Stimulated activated CD4-positive, alpha-beta T cell treated with anti-CD3 and anti-CD28 coated beads, TNF-alpha, amount 100 ng/mL, for 48 hours (primary cell): Measurements from ENCODE around the gene RAB39B.

Experiments used
- DNase-seq, 3 donors: peaks; one replicate each; pipeline ENCODE4 v3.0.0-alpha.2; 2020; ENCODE audit warnings: low read depth in 3 of 3

RAB39B gene

DNA sequence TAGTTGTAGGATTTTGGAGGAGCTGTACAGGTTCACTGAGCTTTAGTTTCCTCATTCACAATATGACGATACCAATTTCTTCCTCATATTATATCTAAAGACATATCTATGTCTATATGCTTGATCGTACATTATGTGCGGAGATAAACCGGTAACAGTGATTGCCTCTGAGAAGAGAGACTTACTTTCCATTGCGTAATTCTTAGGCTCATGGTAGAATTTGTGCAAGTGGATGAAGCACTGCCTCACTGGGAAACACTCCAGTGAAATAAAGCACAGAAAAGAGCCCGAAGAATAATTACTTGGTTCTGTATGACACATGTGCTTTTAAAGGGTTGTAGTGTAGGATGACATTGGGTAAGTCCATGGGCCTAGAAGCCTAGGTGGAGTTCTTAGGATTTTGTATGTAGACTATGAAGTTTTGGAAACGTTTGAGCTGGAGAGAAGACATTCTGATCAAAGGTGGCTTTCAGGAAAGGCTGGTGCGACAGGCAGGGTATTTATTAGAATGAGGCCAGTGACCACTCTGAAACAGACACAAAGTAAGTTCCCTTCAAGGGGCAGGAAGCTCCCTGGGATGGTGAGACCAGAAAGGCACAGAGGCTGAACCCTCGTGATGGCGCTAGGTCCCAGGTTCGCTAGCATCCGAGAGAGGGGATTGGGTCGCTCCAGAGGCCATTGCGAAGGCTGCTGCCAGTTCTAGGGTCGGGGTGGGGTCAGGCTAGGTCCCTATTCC lies 48.7 kb downstream of the RAB39B start:
- DNase-seq: no peak

DNA sequence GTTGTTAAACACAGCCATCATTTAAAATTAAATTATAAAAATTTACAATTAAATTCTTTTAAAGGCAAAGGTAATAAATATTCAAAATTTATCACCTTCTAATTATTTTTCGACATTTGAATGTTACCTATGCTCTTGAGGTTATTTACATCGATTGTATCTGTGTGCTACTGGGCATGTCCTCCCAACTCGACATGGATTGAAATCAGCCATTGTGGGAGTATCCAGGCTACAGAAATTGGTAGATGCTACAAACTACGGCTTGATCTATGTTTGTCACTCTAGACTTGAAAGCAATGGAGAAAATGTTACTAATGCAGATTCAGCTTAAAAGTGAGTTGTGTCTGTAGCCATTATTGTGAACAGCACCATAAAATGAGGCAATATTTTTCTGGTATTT lies 50.6 kb downstream of the RAB39B start:
- no peak for DNase-seq

DNA sequence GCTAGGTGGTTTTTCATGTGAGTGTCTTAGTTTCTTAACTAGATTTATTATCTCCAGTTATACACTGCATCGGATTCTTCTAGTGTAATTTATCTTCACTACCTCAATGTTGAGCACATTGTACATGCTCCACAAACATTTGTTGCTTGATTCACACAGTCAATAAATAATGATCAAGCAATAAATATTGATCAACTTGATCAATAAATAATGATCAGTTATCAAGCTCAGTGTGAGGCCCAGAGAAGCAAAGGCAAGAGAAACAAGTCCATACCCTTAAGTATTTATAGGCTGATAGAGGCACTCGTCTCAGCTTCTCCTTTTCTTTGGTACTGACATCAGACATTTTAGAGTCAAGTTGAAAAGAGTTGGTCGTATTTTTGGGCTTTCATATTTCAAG lies 53.1 kb downstream of the RAB39B start:
- DNase-seq: no peak
